ENCODE measurements around the gene MORC3.

Gene MORC3

DNA sequence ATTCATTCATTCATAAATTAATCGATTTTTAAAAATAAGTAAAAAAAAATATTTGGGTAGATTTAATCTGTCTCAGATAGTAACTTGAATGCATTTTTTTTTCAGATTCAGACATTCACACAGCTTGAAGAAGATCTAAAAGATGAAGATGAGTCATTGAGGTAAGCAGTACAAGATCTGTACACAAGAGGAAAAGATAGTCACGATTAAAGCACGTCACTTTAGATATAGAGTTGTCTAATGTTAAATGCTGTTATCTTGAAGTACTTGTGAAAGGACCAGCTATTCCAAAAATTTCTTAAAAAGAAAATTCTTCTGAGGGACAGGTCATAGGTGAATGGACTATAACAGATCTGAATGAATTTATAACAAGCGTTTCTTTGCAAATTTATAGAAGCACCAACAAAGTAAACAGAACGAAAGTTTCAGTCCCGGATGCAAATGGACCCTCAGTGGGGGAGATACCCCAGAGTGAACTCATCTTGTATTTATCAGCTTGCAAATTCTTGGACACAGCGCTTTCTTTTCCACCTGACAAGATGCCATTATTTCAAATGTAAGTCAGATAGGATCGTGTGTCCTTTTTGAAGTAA lies 31.2 kb upstream of the MORC3 start:
- Mint-ChIP-seq H3K9me3 (peaks cover 6% of the 10 kb centered on the region), H3K4me1 (peaks cover 9% of the 10 kb centered on the region), H3K27ac (peak overlapping the region; percentile 8), H3K36me3 (ENCODE audit: low read depth) (peaks cover 26% of the 10 kb centered on the region), H3K27me3 (ENCODE audit: low read depth, poor library complexity) (peaks cover 5% of the 10 kb centered on the region), H3K4me3 (no peak overlapping the region)
- DNase-seq, result no peak
- TF ChIP-seq CTCF (IDR thresholded peaks at IDR 0.05), result no peak

- peaks cover 9% of the 10 kb centered on the region for H3K4me1 Mint-ChIP-seq
- no peak for TF ChIP-seq CTCF (IDR thresholded peaks at IDR 0.05)
- H3K27ac Mint-ChIP-seq, result no peak overlapping the region
- H3K36me3 Mint-ChIP-seq (ENCODE audit: low read depth), result peaks cover 26% of the 10 kb centered on the region
- DNase-seq, result no peak
- peaks cover 8% of the 10 kb centered on the region for H3K27me3 Mint-ChIP-seq (ENCODE audit: low read depth, poor library complexity)
- H3K4me3 Mint-ChIP-seq, result no peak overlapping the region
- peaks cover 6% of the 10 kb centered on the region for H3K9me3 Mint-ChIP-seq
These were observed 28.5 kb upstream of the MORC3 start for GRCh38 chr21:36291509-36291908.

DNA sequence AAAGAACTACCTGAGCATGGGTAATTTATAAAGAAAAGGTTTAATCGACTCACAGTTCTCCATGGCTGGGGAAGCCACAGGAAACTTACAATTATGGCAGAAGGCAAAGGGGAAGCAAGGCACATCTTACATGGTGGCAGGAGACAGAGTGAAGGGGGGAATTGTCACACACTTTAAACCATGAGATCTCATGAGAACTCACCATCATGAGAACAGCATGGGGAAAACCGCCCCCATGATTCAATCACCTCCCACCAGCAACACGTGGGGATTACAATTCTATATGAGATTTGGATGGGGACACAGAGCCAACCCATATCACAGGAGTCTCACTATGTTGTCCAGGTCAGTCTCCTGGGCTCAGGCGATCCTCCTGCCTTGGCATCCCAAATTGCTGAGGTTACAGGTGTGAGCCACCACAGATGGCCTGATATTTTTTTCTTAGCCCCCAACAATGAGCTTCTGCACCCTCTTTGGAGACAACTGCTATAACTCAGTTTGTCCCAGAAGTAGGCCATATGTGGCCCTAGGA lies 22.5 kb upstream of the MORC3 start:
- Mint-ChIP-seq H3K27me3 (ENCODE audit: low read depth, poor library complexity) (peaks cover 30% of the 10 kb centered on the region), H3K36me3 (ENCODE audit: low read depth) (peaks cover 4% of the 10 kb centered on the region), H3K4me1 (no peaks in the 10 kb centered on the region), H3K4me3 (no peak overlapping the region), H3K9me3 (no peaks in the 10 kb centered on the region), H3K27ac (no peak overlapping the region)
- no peak for DNase-seq
- no peak for TF ChIP-seq CTCF (IDR thresholded peaks at IDR 0.05)

DNA sequence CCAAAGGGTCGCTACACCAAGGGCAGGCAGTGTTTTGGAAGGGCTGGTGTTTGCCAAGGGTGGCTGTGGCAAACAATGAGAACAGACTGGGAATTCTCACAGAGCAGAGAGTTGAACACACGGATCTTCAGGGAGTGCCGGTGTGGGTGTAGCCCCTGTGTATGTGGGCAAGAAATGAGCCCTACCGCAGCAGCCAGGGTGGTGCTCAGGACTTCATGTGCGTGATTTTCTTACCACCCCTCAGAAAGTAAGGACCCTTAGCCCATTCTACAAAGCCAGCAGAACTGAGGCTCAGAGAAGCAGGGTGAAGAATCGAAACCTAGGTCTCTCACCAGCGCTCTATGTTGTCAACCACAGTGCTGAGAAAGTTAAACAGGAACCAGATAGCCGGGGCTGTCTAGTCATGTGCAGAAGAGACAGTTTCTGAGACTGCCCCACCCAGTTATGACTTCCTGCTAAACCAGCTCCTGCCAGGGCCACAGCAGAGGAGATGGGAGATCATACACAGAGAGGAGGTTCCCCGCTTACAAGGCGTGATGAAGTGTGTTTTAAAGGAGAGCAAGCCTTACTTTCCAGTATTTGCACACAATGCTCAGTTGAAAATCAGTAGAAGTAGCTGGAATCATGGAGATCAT lies 21.9 kb upstream of the MORC3 start:
- Mint-ChIP-seq H3K4me1 (no peaks in the 10 kb centered on the region), H3K36me3 (ENCODE audit: low read depth) (peaks cover 4% of the 10 kb centered on the region), H3K4me3 (no peak overlapping the region), H3K27ac (no peak overlapping the region), H3K27me3 (ENCODE audit: low read depth, poor library complexity) (peaks cover 35% of the 10 kb centered on the region), H3K9me3 (no peaks in the 10 kb centered on the region)
- no peak for DNase-seq
- no peak for TF ChIP-seq CTCF (IDR thresholded peaks at IDR 0.05)

DNA sequence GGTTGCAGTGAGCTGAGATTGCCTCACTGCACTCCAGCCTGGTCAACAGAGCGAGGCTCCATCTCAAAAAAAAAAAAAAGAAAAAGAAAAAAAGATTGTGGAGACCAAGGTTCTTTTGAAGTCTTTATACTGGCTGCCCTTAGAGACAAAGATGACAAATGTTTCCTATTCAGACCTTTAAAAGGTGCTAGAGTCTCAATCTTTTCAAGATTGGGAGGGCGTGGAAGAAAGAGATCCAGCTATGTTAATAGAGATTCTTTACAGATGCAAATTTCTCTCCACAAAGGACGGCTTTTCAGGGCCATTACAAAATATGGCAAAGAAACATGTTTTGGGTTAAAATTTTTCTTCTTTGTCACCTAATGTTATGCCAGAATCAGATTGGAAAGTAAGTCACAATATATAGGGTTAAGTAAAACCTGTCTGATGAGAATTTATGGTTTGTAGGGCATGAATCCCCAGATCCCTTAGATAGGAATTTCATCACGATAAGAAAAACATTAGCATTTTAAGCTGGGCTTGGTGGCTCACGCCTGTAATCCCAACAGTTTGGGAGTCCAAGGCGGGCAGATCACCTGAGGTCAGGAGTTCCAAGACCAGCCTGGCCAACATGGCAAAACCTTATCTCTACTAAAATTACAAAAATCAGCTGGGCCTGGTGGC lies 13.0 kb upstream of the MORC3 start:
- Mint-ChIP-seq H3K4me3 (no peak overlapping the region), H3K27me3 (ENCODE audit: low read depth, poor library complexity) (peaks cover 15% of the 10 kb centered on the region)

More for the DNA sequence above, 13.0 kb upstream of the MORC3 start:
- Mint-ChIP-seq H3K4me1 (no peaks in the 10 kb centered on the region), H3K36me3 (ENCODE audit: low read depth) (no peaks in the 10 kb centered on the region), H3K9me3 (peaks cover 25% of the 10 kb centered on the region), H3K27ac (no peak overlapping the region)
- TF ChIP-seq CTCF (IDR thresholded peaks at IDR 0.05), result no peak
- DNase-seq, result no peak
